HG03565 (cell line): ENCODE measurements around the gene FPR2.
"Not testable (repeated sequence)": the region's sequence is repeated elsewhere in the genome, so short reads cannot be mapped to it uniquely, and the experiment has no call there.

Experiments
- ATAC-seq: cut with Tn5 transposase; IDR thresholded peaks from one replicate; pipeline ENCODE4 v1.9.1; 2021; ENCODE audit warnings: mild to moderate bottlenecking, moderate library complexity; ENCODE audit not compliant: unreplicated experiment

The FPR2 gene

GRCh38 chr19:51803967-51804366, 43.0 kb downstream of the FPR2 start:
- no peak for ATAC-seq

GRCh38 chr19:51804789-51805188, 43.8 kb downstream of the FPR2 start:
- ATAC-seq = not testable (repeated sequence)

GRCh38 chr19:51805396-51805795, 44.4 kb downstream of the FPR2 start:
- ATAC-seq = not testable (repeated sequence)

- ATAC-seq = not testable (repeated sequence)
Measured at GRCh38 chr19:51806571-51806970, 45.6 kb downstream of the FPR2 start.

GRCh38 chr19:51807111-51807701, 46.2 kb downstream of the FPR2 start:
- ATAC-seq = no peak

GRCh38 chr19:51807925-51808324, 46.9 kb downstream of the FPR2 start:
- ATAC-seq = no peak

GRCh38 chr19:51808333-51808986, 47.5 kb downstream of the FPR2 start:
- ATAC-seq = no peak

GRCh38 chr19:51809787-51810186, 48.8 kb downstream of the FPR2 start:
- ATAC-seq = no peak

GRCh38 chr19:51810223-51810622, 49.2 kb downstream of the FPR2 start:
- ATAC-seq = no peak

GRCh38 chr19:51811344-51811743, 50.4 kb downstream of the FPR2 start:
- no peak for ATAC-seq

GRCh38 chr19:51815043-51815442, 54.1 kb downstream of the FPR2 start:
- ATAC-seq = no peak

GRCh38 chr19:51816711-51817110, 55.7 kb downstream of the FPR2 start:
- ATAC-seq = no peak

- no peak for ATAC-seq
Measured at GRCh38 chr19:51820011-51820410, 59.0 kb downstream of the FPR2 start.
